IMR-90 (cell line): Measurements from ENCODE around the gene BSCL2. TPM values are rescaled to one million over a fixed set of nuclear protein-coding genes. Genes with fewer than 3 reads are reported as not detected.

Source experiments
- ATAC-seq: fragments of 200-7000 bp; cut with Tn5 transposase; 2 replicates; pipeline ENCODE4 v1.9.1; 2020; ENCODE audit warnings: low read depth, mild to moderate bottlenecking, moderate library complexity
- BruUV-seq: library from RNA; stranded (reverse); fragments of 400-500 nt; replicated peaks from 2 replicates; lab custom pipeline; 2021; lab: Mats Ljungman, UMichigan
- CTCF ChIA-PET: fragments of 300-600 bp; formaldehyde crosslinking; extraction: SDS; loops from one replicate; lab custom pipeline; 2021; ENCODE audit warnings: antibody characterized with exemption; lab: Yijun Ruan, JAX
- POLR2A ChIA-PET: fragments of 300-600 bp; sonication (Branson Sonifier 250); formaldehyde crosslinking; loops from one replicate; lab custom pipeline; 2022; ENCODE audit warnings: antibody characterized with exemption; ENCODE audit not compliant: unreplicated experiment; lab: Charles Lee
- DNase-seq: peaks from one replicate; pipeline ENCODE4 v3.0.0; 2013
- H2AFZ ChIP-seq: replicated peaks from 2 replicates; pipeline ENCODE3; 2013; ENCODE audit warnings: low read length, mild to moderate bottlenecking; ENCODE audit not compliant: poor library complexity
- H2AK5ac ChIP-seq: 2 replicates; pipeline ENCODE4 v1.6.1; 2013; ENCODE audit warnings: low read depth, low read length, inconsistent platforms
- H2AK9ac ChIP-seq: replicated peaks from 2 replicates; pipeline ENCODE3; 2013; ENCODE audit warnings: mild to moderate bottlenecking, low read depth, low read length, moderate library complexity; ENCODE audit not compliant: poor library complexity
- H2BK120ac ChIP-seq: 2 replicates; pipeline ENCODE4 v1.6.1; 2013; ENCODE audit warnings: low read depth, low read length, inconsistent platforms
- H2BK15ac ChIP-seq: 3 replicates; pipeline ENCODE4 v1.6.1; 2013; ENCODE audit warnings: low read depth, low read length, inconsistent platforms
- H2BK20ac ChIP-seq: 2 replicates; pipeline ENCODE4 v1.6.1; 2013; ENCODE audit warnings: low read depth, mild to moderate bottlenecking, inconsistent platforms, low read length, moderate library complexity
- H2BK5ac ChIP-seq: 2 replicates; pipeline ENCODE4 v1.6.1; 2013; ENCODE audit warnings: mild to moderate bottlenecking, low read depth, low read length, inconsistent platforms; ENCODE audit not compliant: poor library complexity, severe bottlenecking
- H3K14ac ChIP-seq: replicated peaks from 2 replicates; pipeline ENCODE4 v1.6.1; 2013; ENCODE audit warnings: low read depth, low read length, inconsistent platforms
- H3K18ac ChIP-seq: 2 replicates; pipeline ENCODE4 v1.6.1; 2013; ENCODE audit warnings: low read depth, low read length, control low read depth
- H3K23ac ChIP-seq: 2 replicates; pipeline ENCODE4 v1.6.1; 2013; ENCODE audit warnings: low read depth, low read length, inconsistent platforms
- H3K27ac ChIP-seq: 2 replicates; pipeline ENCODE4 v1.5.1; 2013; ENCODE audit warnings: mild to moderate bottlenecking, control low read depth, low read length; ENCODE audit not compliant: insufficient read depth
- H3K27me3 ChIP-seq: 2 replicates; pipeline ENCODE4 v1.6.1; 2013; ENCODE audit warnings: low read length; ENCODE audit not compliant: control insufficient read depth, insufficient read depth
- H3K36me3 ChIP-seq: 2 replicates; pipeline ENCODE4 v1.6.1; 2013; ENCODE audit warnings: low read length, mixed read lengths; ENCODE audit not compliant: control insufficient read depth, insufficient read depth
- H3K4ac ChIP-seq: 2 replicates; pipeline ENCODE4 v1.6.1; 2013; ENCODE audit warnings: low read depth, low read length, inconsistent platforms
- H3K4me1 ChIP-seq: 2 replicates; pipeline ENCODE4 v1.6.1; 2013; ENCODE audit warnings: low read length, mixed read lengths; ENCODE audit not compliant: control insufficient read depth, insufficient read depth
- H3K4me2 ChIP-seq: 2 replicates; pipeline ENCODE4 v1.6.1; 2013; ENCODE audit warnings: low read depth, mild to moderate bottlenecking, control low read depth, low read length, moderate library complexity
- H3K4me3 ChIP-seq: 2 replicates; pipeline ENCODE4 v1.5.1; 2013; ENCODE audit warnings: low read depth, mild to moderate bottlenecking, control low read depth, low read length, moderate library complexity; ENCODE audit not compliant: insufficient read depth
- H3K56ac ChIP-seq: 2 replicates; pipeline ENCODE4 v1.6.1; 2013; ENCODE audit warnings: low read length, inconsistent platforms; ENCODE audit not compliant: insufficient read depth; ENCODE audit errors: extremely low read depth
- H3K79me1 ChIP-seq, 2 experiments: 2 replicates each; pipeline ENCODE4 v1.6.1; 2013; ENCODE audit warnings: low read length in 2 of 2, inconsistent platforms in 1 of 2, low read depth in 1 of 2
- H3K9ac ChIP-seq: 2 replicates; pipeline ENCODE4 v1.6.1; 2013; ENCODE audit warnings: low read depth, low read length, control low read depth
- H3K9me1 ChIP-seq: 2 replicates; pipeline ENCODE4 v1.6.1; 2013; ENCODE audit warnings: low read length, inconsistent platforms; ENCODE audit not compliant: insufficient read depth
- H3K9me3 ChIP-seq: 2 replicates; pipeline ENCODE4 v1.6.1; 2013; ENCODE audit warnings: low read length; ENCODE audit not compliant: control insufficient read depth, insufficient read depth
- H4K20me1 ChIP-seq: 2 replicates; pipeline ENCODE4 v1.6.1; 2013; ENCODE audit warnings: low read length, inconsistent platforms; ENCODE audit not compliant: insufficient read depth
- H4K5ac ChIP-seq: 2 replicates; pipeline ENCODE4 v1.6.1; 2013; ENCODE audit warnings: mild to moderate bottlenecking, low read depth, low read length, control low read depth
- H4K8ac ChIP-seq, 2 experiments: 2 replicates each; pipeline ENCODE4 v1.6.1; 2013; ENCODE audit warnings: low read depth in 2 of 2, low read length in 2 of 2, control low read depth in 1 of 2, inconsistent platforms in 1 of 2
- H4K91ac ChIP-seq: 2 replicates; pipeline ENCODE4 v1.6.1; 2013; ENCODE audit warnings: low read depth, low read length, inconsistent platforms; ENCODE audit not compliant: insufficient read depth
- ELK1 ChIP-seq: fragments of 150-350 bp; IDR thresholded peaks from 2 replicates; pipeline ENCODE4 v1.6.1; 2016; ENCODE audit warnings: low read depth, mild to moderate bottlenecking, low read length, moderate library complexity, borderline replicate concordance
- NFE2L2 ChIP-seq: fragments of 150-350 bp; IDR thresholded peaks from 2 replicates; pipeline ENCODE4 v1.6.1; 2016; ENCODE audit warnings: low read depth, mild to moderate bottlenecking, low read length
- POLR2A ChIP-seq: IDR thresholded peaks from 2 replicates; pipeline ENCODE4 v1.6.1; 2012; ENCODE audit warnings: mild to moderate bottlenecking, low read depth, low read length
- WGBS, 2 experiments: methylation state at CpG; one replicate each; pipeline versions ENCODE4 v1.1.5 to v1.1.7; 2013; ENCODE audit warnings: missing lambda C conversion rate in 2 of 2; ENCODE audit not compliant: insufficient read length in 1 of 2; ENCODE audit errors: extremely low coverage in 2 of 2; 5-methylcytosine and 5-hydroxymethylcytosine counted together
- dilution Hi-C: fragments of 300-500 bp; cut with HindIII; formaldehyde crosslinking; loops from one replicate; pipeline ENCODE4 v1.14.3; 2018; ENCODE audit warnings: low sequenced_read_pairs; ENCODE audit not compliant: unreplicated experiment
- in situ Hi-C: fragments of 300-500 bp; cut with MboI; formaldehyde crosslinking; loops from 3 replicates; pipeline ENCODE4 v1.14.3; 2019; ENCODE audit warnings: low sequenced_read_pairs, inconsistent platforms, mixed read lengths
- intact Hi-C: fragments of 100-400 bp; cut with micrococcal nuclease; formaldehyde crosslinking; loops from 2 replicates; pipeline ENCODE4 v1.10.0; 2022
- polyA plus RNA-seq, 3 experiments: library from polyadenylated mRNA; depleted of rRNA; stranded (reverse); fragments of >200 nt; gene quantifications; 2 replicates each; pipeline ENCODE4 v1.2.3, GENCODE V29; 2012; ENCODE audit warnings: low replicate concordance in 1 of 3
- total RNA-seq: library from RNA; depleted of rRNA; stranded (reverse); fragments of >200 nt; gene quantifications from 2 replicates; pipeline ENCODE4 v1.2.3, GENCODE V29; 2012

The BSCL2 gene
- total and polyA plus RNA-seq, 2 of the 4 experiments (the other 2 are of a cell fraction), result 26.2 to 47.1 TPM

- peak; percentile 63 for TF ChIP-seq POLR2A
- no peak for TF ChIP-seq ELK1
- TF ChIP-seq NFE2L2, result 0 out of 2 replicates have a peak, but pooled peaks have one; percentile 9
These were observed 2.2 kb upstream of the BSCL2 start for GRCh38 chr11:62709247-62710000.

More at GRCh38 chr11:62709247-62710000, 2.2 kb upstream of the BSCL2 start:
- Histone ChIP-seq H3K4ac (peak overlapping the region; percentile 93), H3K4me3 (peak overlapping the region; percentile 54), H2BK120ac (peak overlapping the region; percentile 45; the same call in 1 of the 2 replicates), H3K4me1 (peaks cover 20% of the 10 kb centered on the region), H4K20me1 (no peaks in the 10 kb centered on the region), H3K4me2 (peak overlapping the region; percentile 86), H3K27ac (peak overlapping the region; percentile 93), H3K14ac (peak overlapping the region; percentile 94), H3K9ac (peak overlapping the region; percentile 84), H3K79me1 (peaks cover 20 to 67% of the 10 kb centered on the region in 2 experiments), H4K5ac (peak overlapping the region; percentile 92), H3K56ac (peak overlapping the region; percentile 83), H4K8ac (peak overlapping the region; percentile 93 to 98), H3K27me3 (no peaks in the 10 kb centered on the region), H4K91ac (peak overlapping the region; percentile 87), H2AK9ac (peak overlapping the region; percentile 97), H3K36me3 (peaks cover 27% of the 10 kb centered on the region), H3K9me3 (no peaks in the 10 kb centered on the region), H2BK20ac (no peak overlapping the region), H3K23ac (peak overlapping the region; percentile 89), H2BK5ac (peak overlapping the region; percentile 82), H2AFZ (peak overlapping the region; percentile 90), H3K9me1 (peaks cover 17% of the 10 kb centered on the region), H2BK15ac (no peak overlapping the region), H2AK5ac (peak overlapping the region; percentile 91), H3K18ac (peak overlapping the region; percentile 64)
- dilution Hi-C loops, result no loop called here
- ChIA-PET CTCF (no interaction called here), POLR2A (interaction anchor here (0.5 to 2.1 kb wide), 3 partner anchors 18 to 1475 kb away, joined by 3 to 7 read pairs (median 6); partner anchors contain the start of genes EEF1G, HNRNPUL2 and TTC9C)
- intact Hi-C loops, result no loop called here
- WGBS, 2 experiments, result 1% methylated on average over 20 of the region's 47 CpGs; no CpG with 5 or more reads in 1 of the 2 experiments
- DNase-seq (peak; percentile 97), ATAC-seq (peak; percentile 78)
- in situ Hi-C loops, result no loop called here
- BruUV-seq, result no TSS peak
